Stomach (tissue), 9 donors: ENCODE results near the gene HCN2. TPM values are rescaled to one million over a fixed set of nuclear protein-coding genes. Genes with fewer than 3 reads are reported as not detected.

Experiments
- DNase-seq, 2 donors: peaks; one replicate each; pipeline versions ENCODE4 v3.0.0 to v3.0.0-alpha.2; 2013 to 2019
- H3K27ac ChIP-seq, 5 donors: fragments of 200-600 bp in 4 of 5; sonication (generic) in 4 of 5; one replicate each; pipeline ENCODE4 v1.5.1; 2013 to 2019; ENCODE audit warnings: mild to moderate bottlenecking in 1 of 5, moderate library complexity in 1 of 5
- H3K27me3 ChIP-seq, 3 donors: fragments of 200-600 bp; sonication (generic); one replicate each; pipeline ENCODE4 v1.5.1; 2017 to 2019; ENCODE audit warnings: mixed run types in 1 of 3
- H3K36me3 ChIP-seq, 4 donors: fragments of 200-600 bp; sonication (generic); 1 replicate in 3 of 4; 2 replicates in 1 of 4; pipeline ENCODE4 v1.5.1; 2016 to 2019
- H3K4me1 ChIP-seq, 4 donors: fragments of 200-600 bp; sonication (generic); one replicate each; pipeline ENCODE4 v1.5.1; 2016 to 2019
- H3K4me3 ChIP-seq, 4 donors: fragments of 200-600 bp; sonication (generic) in 3 of 4; one replicate each; pipeline ENCODE4 v1.5.1; 2016 to 2019; ENCODE audit warnings: mild to moderate bottlenecking in 1 of 4
- H3K9me3 ChIP-seq, 4 donors: fragments of 200-600 bp; sonication (generic); one replicate each; pipeline ENCODE4 v1.5.1; 2016 to 2019
- CTCF ChIP-seq, 7 experiments: fragments of 450-650 bp in 4 of 7; fragments of 200-600 bp in 3 of 7; sonication (generic) in 3 of 7; IDR thresholded peaks; one replicate each; pipeline ENCODE4 v1.5.1; 2016 to 2019; ENCODE audit warnings: antibody characterized with exemption in 7 of 7, control low read depth in 2 of 7, mild to moderate bottlenecking in 1 of 7
- EP300 ChIP-seq: sonication (generic); formaldehyde crosslinking; IDR thresholded peaks from one replicate; pipeline ENCODE4 v1.6.1; 2017; ENCODE audit warnings: antibody characterized with exemption
- POLR2A ChIP-seq, 4 donors: fragments of 450-650 bp; IDR thresholded peaks; one replicate each; pipeline ENCODE4 v1.6.1; 2016; ENCODE audit warnings: antibody characterized with exemption in 4 of 4, control low read depth in 2 of 4, mild to moderate bottlenecking in 1 of 4, moderate library complexity in 1 of 4
- POLR2AphosphoS5 ChIP-seq, 3 donors: sonication (generic); formaldehyde crosslinking; IDR thresholded peaks; one replicate each; pipeline ENCODE4 v1.6.1; 2016; ENCODE audit warnings: antibody characterized with exemption in 3 of 3
- WGBS, 5 donors: extraction: QIAGEN DNeasy Blood & Tissue Kit in 3 of 5; methylation state at CpG; one replicate each; pipeline versions ENCODE4 v1.1.5 to v1.1.7; 2013 to 2018; 5-methylcytosine and 5-hydroxymethylcytosine counted together
- intact Hi-C: fragments of 100-400 bp; cut with DNase I; formaldehyde crosslinking; loops from one replicate; pipeline ENCODE4 v1.15.1; 2023; ENCODE audit warnings: low total_unique reads
- polyA plus RNA-seq, 3 donors: library from polyadenylated mRNA; stranded (reverse); fragments of 200-250 nt; gene quantifications; one replicate each; pipeline ENCODE4 v1.2.3, GENCODE V29; 2013
- total RNA-seq, 5 donors: library from RNA; depleted of rRNA; stranded (reverse); fragments of >200 nt; gene quantifications; one replicate each; pipeline versions ENCODE4 v1.1.0 to v1.2.3, GENCODE V29; 2014 to 2016
- donor health status: healthy with polysubstance abuse.
- donor health status: Bipolar disorder and iron deficiency.
- donor health status: healthy.

Gene HCN2
- total and polyA plus RNA-seq, 8 donors: 0.10 to 0.18 (median 0.15) TPM; not detected in 5

GRCh38 chr19:542173-542866 is 47.4 kb upstream of the HCN2 start:
- TF ChIP-seq POLR2AphosphoS5 (IDR thresholded peaks at IDR 0.05) (no peak), EP300 (no peak), POLR2A (IDR thresholded peaks at IDR 0.05) (no peak), CTCF (IDR thresholded peaks at IDR 0.05) (no peak)
- 82 to 94% (median 90%) methylated on average over 17 to 34 of the region's 34 CpGs for WGBS, 5 donors
- Histone ChIP-seq H3K4me1 (peaks cover 0 to 8% (median 0%) of the 10 kb centered on the region in 4 donors), H3K27ac (no peak overlapping the region), H3K27me3 (peaks cover 0 to 15% (median 0%) of the 10 kb centered on the region in 3 donors), H3K9me3 (no peaks in the 10 kb centered on the region), H3K36me3 (peaks cover 29 to 50% (median 47%) of the 10 kb centered on the region in 4 donors), H3K4me3 (no peak overlapping the region)
- intact Hi-C loops: no loop called here
- no peak for DNase-seq

GRCh38 chr19:543910-544608 is 45.6 kb upstream of the HCN2 start, which contains the start of gene GZMM:
TSS of gene GZMM (plus strand) at chr19:544053. CDS start at chr19:544072, 19 bp downstream.
- H3K36me3 ChIP-seq: peaks cover 17 to 34% (median 32%) of the 10 kb centered on the region in 4 donors
- peak in 1 of 2 donors; percentile 66 for DNase-seq
- peak within 1 kb of the TSS in 1 of 5 donors; percentile 53 for H3K27ac ChIP-seq
- peak within 1 kb of the TSS in 3 of 4 donors; percentile 7 to 24 (median 19) for H3K4me3 ChIP-seq
- H3K9me3 ChIP-seq: no peaks in the 10 kb centered on the region
- WGBS, 5 donors: 50 to 55% (median 54%) methylated on average over 24 to 31 of the region's 31 CpGs
- intact Hi-C loops: no loop called here
- TF ChIP-seq EP300: no peak
- no peak for TF ChIP-seq CTCF (IDR thresholded peaks at IDR 0.05)
- no peak for TF ChIP-seq POLR2AphosphoS5 (IDR thresholded peaks at IDR 0.05)
- TF ChIP-seq POLR2A (IDR thresholded peaks at IDR 0.05): no peak
- H3K27me3 ChIP-seq: peaks cover 0 to 32% (median 2%) of the 10 kb centered on the region in 3 donors
- H3K4me1 ChIP-seq: peaks cover 0 to 8% (median 0%) of the 10 kb centered on the region in 4 donors

GRCh38 chr19:547117-547516 is 42.6 kb upstream of the HCN2 start:
- intact Hi-C loops: no loop called here
- Histone ChIP-seq H3K4me1 (peaks cover 0 to 15% (median 8%) of the 10 kb centered on the region in 4 donors), H3K27me3 (peaks cover 0 to 59% (median 3%) of the 10 kb centered on the region in 3 donors), H3K9me3 (no peaks in the 10 kb centered on the region), H3K36me3 (peaks cover under 1 to 12% (median 9%) of the 10 kb centered on the region in 4 donors), H3K4me3 (no peak overlapping the region), H3K27ac (no peak overlapping the region)
- TF ChIP-seq CTCF (IDR thresholded peaks at IDR 0.05) (no peak), POLR2A (IDR thresholded peaks at IDR 0.05) (no peak), EP300 (no peak), POLR2AphosphoS5 (IDR thresholded peaks at IDR 0.05) (no peak)
- WGBS, 5 donors: 90 to 96% (median 91%) methylated on average over 3 to 15 of the region's 15 CpGs
- no peak for DNase-seq

- H3K27me3 ChIP-seq: peaks cover 0 to 67% (median 3%) of the 10 kb centered on the region in 3 donors
- H3K9me3 ChIP-seq: no peaks in the 10 kb centered on the region
- H3K27ac ChIP-seq: no peak overlapping the region
- WGBS, 5 donors: 77 to 85% (median 82%) methylated on average over 22 to 26 of the region's 26 CpGs
- peaks cover 0 to 15% (median 8%) of the 10 kb centered on the region in 4 donors for H3K4me1 ChIP-seq
- no peak for TF ChIP-seq CTCF (IDR thresholded peaks at IDR 0.05)
- TF ChIP-seq POLR2AphosphoS5 (IDR thresholded peaks at IDR 0.05): no peak
- no peak for TF ChIP-seq EP300
- TF ChIP-seq POLR2A (IDR thresholded peaks at IDR 0.05): no peak
- intact Hi-C loops: no loop called here
- H3K36me3 ChIP-seq: peaks cover 0 to 2% (median 0%) of the 10 kb centered on the region in 4 donors
- no peak for DNase-seq
- H3K4me3 ChIP-seq: no peak overlapping the region
Observed at GRCh38 chr19:547836-548720, 41.6 kb upstream of the HCN2 start.
